HG02798 (cell line): ENCODE results near the gene HSPA12B.

Source experiments
- ATAC-seq: cut with Tn5 transposase; IDR thresholded peaks from one replicate; pipeline ENCODE4 v1.9.1; 2021; ENCODE audit warnings: mild to moderate bottlenecking; ENCODE audit not compliant: unreplicated experiment, poor library complexity

The HSPA12B gene

GRCh38 chr20:3763671-3764601 is 31.5 kb downstream of the HSPA12B start:
- no peak for ATAC-seq

GRCh38 chr20:3764659-3765058 is 32.2 kb downstream of the HSPA12B start:
- no peak for ATAC-seq

DNA sequence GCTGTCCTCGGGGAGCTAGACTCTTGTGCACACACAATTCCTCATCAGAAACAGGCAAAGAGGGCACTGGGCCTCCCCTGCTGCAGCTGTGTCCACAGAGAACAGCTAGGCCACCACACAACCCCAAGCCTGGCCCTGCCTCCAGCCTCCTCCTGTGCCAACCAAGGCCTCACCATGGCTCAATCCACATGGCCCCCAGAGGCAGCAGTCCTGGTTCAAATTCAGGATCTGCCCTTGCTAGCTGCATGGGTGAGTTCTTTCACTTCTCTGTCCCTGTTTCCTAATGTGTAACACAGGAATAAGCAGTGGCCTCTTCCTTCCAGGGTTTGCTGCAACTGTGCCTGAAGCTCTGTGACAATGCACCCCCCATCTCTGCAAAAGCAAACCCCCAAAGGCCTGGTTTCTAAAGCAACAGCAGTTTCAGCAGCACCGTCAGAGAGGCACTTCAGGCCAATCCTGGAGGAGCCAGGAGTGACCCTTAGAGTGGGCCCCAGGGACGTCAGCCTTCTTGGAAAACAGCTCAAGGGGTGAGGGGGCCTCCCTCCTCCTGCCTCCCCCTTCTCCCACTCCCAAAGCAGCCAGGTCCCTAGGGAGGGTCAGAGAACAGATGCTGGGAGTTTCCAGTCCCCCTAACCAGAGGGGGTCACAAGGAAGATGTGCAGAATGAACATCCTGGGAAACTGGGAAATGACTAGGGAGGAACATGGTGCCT is 32.8 kb downstream of the HSPA12B start:
- ATAC-seq, result no peak

- ATAC-seq, result no peak
Observed at GRCh38 chr20:3766422-3767109, 34.1 kb downstream of the HSPA12B start.

DNA sequence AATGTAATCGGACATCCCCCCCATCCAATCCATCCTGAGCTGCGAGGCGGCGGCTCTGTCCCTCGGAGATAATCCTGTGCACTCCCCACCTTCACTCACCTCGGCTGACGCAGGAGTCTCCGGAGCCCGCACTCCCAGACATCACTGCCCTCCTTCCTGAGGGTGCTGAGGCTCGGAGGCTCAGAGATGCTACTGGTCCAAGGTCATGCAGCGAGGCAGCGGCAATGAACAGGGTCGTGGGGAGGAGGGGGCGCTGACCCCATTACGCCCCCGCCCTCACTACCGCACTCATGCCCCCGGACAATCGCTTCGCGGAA is 34.6 kb downstream of the HSPA12B start:
- ATAC-seq, result no peak

DNA sequence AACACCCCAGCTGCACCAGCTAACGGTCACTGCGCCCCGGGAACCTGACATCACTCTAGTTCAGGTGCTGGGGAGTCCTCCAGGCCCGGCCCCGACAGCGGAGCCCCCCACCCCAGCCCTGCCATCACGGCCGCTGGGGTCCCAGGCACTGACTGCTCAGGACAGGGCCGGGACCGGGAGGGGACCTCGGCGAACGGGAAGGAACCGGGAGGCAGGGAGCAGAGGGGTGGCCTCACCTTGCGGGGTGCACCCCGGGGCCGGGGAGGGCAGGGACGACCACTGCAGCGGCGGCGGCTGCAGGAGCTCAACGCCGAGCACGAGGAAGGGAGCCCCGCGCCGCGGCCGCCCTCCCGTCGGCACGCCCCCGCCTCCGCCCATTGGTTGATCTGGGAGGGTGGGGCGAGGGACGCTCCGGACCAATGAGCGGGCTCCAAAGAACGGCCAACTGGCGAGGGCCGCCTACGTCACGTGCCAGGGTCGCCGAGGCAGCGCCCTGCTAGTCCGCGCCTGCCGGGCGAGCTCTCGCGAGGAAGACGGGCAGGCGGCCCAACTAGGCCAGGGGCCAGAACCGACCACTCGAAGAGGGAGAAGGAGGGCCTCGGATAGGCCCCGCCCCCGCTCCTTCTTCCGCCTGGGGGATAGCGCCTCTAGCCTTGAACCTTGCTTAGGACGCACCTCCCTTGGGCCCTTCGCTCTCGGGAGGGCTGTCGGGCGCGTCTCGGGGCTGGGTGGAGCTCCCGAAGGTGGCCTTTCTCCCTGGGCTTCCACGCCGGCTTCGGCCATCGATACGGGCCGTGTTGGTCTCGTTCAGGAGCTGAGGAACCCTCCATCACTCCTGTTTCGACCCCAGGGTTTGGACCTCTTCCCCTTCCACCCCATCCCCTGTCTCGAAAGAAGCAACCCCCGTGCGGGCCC is 35.2 kb downstream of the HSPA12B start, which contains the start of gene ADISSP:
TSS of gene ADISSP (minus strand) at position 327 of the 915 bp plus-strand sequence. CDS start 7,653 bp downstream, outside the sequence.
- peak; percentile 97 for ATAC-seq

DNA sequence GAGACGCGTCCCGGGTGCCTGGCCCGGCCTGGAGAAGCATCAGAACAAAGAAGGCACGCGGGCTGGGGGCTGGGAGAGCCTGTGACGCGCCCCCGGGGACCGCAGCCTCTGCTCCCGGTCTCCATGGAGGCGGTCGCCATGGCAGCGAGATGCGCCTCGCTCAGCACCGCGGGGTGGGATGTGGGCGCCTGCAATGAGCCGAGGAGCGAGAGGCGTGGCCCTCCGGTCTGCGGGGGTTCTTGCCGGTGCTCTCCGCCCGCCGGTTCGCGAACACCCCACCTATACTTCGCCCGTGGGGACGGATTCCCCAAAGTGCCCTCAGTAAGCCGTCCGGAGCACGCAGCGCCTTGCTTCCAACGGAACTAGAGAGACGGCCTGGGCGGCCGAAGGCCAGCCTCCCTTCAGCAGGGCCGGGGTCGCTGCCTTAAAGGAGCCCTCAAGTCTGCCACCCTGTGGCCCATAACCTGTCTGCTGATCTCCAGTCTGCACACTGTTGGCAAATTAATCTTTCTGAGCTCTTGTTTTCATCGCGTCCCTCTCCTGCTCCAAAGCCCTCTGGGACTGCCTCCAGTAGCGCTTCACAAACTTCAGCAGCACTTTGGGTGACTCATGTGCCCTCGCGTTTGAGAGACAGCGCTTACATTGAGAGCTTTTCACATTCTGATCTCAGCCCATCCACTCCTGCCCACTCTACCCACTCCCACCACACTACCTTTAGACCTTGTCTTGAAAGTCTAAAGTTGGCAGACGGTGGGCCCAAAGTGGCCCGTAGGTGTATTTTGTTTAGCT is 36.1 kb downstream of the HSPA12B start:
- ATAC-seq, result peak; percentile 27

DNA sequence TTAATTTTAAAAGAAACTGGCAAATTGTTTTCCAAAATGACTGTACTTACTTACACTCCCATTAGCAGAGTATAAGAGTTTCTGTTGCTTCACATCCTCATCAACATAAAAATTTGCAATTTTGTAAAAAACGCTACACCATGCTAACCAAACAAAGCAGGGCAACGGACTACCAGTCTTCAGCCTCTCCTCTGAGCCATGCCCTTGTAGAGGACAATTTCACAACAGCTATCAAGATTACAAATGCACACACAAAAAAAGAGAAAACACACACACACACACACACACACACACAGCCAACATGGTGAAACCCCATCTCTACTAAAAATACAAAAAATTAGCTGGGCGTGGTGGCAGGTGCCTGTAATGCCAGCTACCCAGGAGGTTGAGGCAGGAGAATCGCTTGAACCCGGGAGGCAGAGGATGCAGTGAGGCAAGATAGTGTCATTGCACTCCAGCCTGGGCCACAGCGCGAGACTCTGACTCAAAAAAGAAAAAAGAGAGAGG is 39.1 kb downstream of the HSPA12B start:
- ATAC-seq, result no peak

- ATAC-seq, result no peak
Observed at GRCh38 chr20:3775457-3776108, 43.1 kb downstream of the HSPA12B start.

DNA sequence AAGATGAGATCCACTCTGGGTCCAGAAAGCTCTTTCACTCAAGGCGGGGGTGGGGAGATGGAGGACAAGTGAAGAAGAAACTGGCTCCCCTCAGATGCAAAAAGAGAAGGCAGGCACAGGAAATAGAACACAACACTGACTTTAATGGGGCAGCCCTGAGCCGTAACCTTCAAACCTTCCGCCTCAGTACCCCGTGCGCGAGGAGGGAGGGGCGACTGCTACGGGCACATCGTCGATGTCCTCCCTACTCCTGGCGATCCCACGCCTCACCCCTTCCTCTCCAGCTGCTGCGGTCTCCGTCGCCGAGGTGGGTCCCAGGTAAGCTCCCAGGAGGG is 44.9 kb downstream of the HSPA12B start:
- no peak for ATAC-seq

DNA sequence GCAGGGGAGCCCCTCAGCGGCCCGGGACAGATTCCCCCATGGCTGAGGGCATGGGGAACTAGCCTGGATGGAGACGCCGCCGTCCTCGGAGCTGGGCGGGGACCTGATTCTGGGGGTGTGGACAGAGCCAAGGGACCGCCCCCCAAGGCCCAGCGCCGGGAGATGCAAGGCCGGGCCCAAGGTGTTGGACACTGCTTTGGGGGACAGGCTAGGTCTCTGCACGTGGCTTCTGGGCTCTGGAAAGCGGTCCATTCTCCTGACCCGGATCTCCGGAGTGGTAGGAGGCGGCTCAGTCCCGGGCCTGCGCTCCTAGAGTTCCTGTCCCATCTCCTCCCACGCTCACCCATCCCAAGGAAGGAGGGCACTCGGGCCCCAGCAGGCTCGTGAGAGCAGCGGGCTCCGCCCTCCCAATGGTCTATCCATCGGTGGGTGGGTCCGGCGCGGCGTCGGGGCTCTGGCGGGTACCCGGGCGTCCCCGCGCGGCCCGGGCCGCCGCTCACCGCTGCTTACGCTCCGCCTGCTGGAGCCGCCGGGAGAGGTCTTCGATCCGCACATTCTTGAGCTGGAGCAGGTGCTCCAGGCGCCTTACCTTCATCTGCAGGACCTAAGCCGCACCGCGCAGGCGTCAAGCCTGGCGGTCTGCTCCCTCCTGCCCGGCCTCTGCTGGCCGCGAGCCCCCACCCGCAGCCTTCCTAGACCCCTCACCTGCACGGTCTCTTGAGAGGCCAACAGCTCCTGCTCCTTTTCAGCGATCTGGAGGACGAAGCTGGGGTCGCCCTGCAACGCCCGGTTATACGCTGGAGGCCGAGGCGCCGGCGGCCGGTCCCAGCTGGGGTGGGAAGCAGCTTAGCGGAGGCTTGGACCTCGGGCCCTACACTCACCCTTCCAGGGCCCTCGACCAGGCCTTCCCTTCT is 45.5 kb downstream of the HSPA12B start:
- ATAC-seq, result no peak

DNA sequence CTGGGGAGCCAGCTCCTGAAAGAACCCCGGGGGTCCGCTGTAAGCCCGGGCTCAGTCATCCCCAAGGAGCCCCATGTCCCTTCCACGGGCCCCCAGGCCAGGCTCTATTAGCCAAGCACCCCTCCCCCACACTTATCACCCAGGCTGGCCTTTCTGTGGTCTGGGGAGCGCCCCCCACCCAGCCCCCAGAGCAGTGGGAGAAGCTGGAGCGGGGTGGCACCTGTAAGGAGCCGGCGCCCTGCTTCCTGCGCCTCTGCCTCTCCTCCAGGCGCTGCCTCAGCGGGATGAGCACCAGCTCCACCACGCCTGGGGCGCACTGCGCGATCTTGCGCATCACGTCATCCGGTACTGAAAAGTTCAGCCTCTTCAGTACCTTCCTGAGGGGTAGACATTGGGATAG is 46.5 kb downstream of the HSPA12B start:
- ATAC-seq, result no peak

DNA sequence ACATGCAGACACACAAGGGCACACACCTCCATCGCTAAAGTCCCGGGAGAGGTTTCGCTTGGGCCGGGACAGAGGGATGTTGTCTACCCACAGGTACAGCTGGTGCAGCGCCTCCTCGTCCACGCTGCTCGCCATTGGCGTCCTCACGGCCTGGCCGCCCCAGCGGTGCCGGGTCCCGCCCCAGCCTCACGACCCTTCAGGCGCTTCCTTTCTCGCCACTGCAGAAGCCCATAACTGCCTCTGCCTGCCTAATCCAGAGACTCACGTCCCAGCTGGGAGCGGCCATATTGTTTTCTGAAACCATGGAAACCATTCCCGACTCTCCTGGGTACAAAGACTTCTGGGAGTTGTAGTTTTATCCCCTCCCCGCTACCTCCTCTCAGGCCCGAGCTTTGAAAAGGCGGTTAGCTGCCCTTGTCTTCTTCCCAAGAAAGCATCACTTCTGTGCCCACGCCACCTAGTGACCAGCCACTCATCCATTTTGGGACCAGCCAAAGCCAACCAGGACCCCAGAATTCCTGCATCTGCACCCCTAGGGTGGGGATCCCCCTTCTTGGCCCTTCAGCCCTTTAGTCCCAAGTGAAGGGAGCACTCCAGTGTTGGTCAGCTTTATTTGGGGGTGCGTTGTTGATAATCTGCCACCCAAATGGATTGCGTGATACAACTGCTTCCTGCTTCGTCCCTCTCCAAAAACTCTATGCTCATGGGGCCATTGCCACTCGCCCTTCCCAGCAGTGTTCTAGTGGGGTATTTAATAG is 48.8 kb downstream of the HSPA12B start, which contains the start of gene SPEF1:
TSS of gene SPEF1 (minus strand) at position 296 of the 758 bp plus-strand sequence. CDS start at position 135, 161 bp downstream.
- ATAC-seq, result peak; percentile 72

GRCh38 chr20:3782597-3782996 is 50.1 kb downstream of the HSPA12B start:
- ATAC-seq, result no peak

GRCh38 chr20:3783068-3783489 is 50.6 kb downstream of the HSPA12B start:
- no peak for ATAC-seq

DNA sequence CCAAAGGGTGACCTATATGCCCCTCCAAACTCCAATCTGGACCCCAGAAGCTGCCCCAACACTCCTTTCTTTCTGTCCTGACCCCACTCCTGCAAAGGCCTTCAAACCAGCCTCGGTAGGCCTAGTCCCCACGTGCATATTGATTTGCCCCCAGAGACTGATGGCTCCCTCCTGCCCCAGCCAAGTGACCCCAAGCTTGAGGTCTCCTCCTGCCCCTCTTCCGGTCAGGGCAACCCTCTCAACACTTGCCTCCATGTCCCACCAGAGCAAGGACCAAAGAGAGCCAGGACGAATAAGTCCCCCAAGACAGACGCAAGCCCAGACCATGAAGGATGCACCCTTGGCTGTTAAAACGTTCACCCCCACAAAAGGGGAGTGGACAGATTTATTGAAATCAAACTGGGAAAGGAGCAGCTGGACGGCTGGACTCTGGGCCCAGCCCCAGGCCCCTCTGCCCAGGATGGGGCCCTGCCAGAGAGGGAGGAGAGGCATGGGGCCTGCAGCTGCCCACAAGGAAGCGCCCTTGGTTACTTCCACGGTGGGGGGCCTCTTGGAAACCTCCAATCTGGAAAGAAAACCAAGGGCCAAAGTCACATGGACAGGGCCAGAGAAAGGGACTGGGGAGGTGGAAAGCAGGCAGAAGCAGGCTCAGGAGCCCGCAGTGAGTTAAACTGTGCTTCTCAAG is 51.2 kb downstream of the HSPA12B start:
- ATAC-seq, result no peak
